Measurements from ENCODE around the gene COQ8A. TPM values are rescaled to one million over a fixed set of nuclear protein-coding genes. Genes with fewer than 3 reads are reported as not detected.

COQ8A gene
- total RNA-seq, 4 donors from 2014 or later, result 73.1 to 118 (median 80.9) TPM

DNA sequence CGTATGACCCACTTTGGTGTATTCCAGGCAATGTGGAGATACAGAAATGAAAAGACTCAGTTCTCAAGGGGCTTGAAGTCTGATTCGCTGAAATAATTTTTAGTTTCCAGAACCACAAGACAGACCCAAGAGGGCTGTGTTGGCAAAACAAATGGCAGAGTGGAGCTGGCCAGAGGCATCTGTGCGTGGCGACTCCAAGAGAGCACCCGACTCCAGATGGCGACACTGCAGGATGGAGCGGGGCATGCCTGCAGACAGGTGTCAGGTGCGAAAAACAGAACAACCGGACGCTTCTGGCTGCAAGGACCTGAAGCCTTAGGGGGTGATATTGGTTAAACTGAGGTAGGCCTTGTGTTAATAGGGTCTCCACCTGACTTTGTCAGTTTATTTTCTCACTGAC is 31.7 kb upstream of the COQ8A start:
- DNase-seq (ENCODE audit: extremely low spot score), result no peak
- Histone ChIP-seq H3K4me3 (no peak overlapping the region), H3K4me1 (peaks cover 8 to 34% (median 25%) of the 10 kb centered on the region in 4 donors), H3K9me3 (no peaks in the 10 kb centered on the region), H3K27ac (replicated peaks in 1 of 4) (peak overlapping the region in 2 of 4 donors; percentile 11 to 42), H3K27me3 (no peaks in the 10 kb centered on the region), H3K36me3 (peaks cover 0 to 22% (median 8%) of the 10 kb centered on the region in 4 donors)
- intact Hi-C loops (cut with DNase I), result no loop called here
- TF ChIP-seq, protein P1, sequence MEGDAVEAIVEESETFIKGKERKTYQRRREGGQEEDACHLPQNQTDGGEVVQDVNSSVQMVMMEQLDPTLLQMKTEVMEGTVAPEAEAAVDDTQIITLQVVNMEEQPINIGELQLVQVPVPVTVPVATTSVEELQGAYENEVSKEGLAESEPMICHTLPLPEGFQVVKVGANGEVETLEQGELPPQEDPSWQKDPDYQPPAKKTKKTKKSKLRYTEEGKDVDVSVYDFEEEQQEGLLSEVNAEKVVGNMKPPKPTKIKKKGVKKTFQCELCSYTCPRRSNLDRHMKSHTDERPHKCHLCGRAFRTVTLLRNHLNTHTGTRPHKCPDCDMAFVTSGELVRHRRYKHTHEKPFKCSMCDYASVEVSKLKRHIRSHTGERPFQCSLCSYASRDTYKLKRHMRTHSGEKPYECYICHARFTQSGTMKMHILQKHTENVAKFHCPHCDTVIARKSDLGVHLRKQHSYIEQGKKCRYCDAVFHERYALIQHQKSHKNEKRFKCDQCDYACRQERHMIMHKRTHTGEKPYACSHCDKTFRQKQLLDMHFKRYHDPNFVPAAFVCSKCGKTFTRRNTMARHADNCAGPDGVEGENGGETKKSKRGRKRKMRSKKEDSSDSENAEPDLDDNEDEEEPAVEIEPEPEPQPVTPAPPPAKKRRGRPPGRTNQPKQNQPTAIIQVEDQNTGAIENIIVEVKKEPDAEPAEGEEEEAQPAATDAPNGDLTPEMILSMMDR (IDR thresholded peaks at IDR 0.05), result no peak
- TF ChIP-seq POLR2A (IDR thresholded peaks at IDR 0.05; ENCODE audit: low read depth) (no peak), EP300 (IDR thresholded peaks at IDR 0.05) (no peak), POLR2AphosphoS5 (IDR thresholded peaks at IDR 0.05) (no peak)
- 97% methylated on average over 10 of the region's 10 CpGs for WGBS

DNA sequence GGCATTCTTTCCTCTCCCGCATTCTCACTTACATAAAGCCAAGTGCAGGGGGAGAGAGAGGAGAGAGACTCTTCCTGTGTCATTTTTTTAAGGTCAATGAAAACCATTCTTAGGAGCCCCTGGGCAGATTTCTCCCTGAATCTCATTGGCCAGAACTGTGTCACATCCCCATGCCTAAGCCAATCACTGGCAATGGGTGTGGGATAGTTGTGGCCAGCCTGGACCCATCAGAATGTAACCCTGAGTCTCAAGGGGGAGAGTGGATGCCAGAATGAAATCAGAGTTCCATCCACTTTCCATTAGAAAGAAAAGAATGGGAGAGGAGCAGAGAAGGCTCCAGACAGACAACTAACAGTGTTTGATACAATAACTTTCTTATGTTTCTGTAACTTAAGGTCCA is 31.2 kb upstream of the COQ8A start:
- no peak for DNase-seq (ENCODE audit: extremely low spot score)
- no peak overlapping the region for H3K4me3 ChIP-seq
- H3K4me1 ChIP-seq, result peaks cover 8 to 29% (median 20%) of the 10 kb centered on the region in 4 donors
- no peak for TF ChIP-seq EP300 (IDR thresholded peaks at IDR 0.05)
- no peak for TF ChIP-seq POLR2A (IDR thresholded peaks at IDR 0.05; ENCODE audit: low read depth)
- TF ChIP-seq, protein P1 (IDR thresholded peaks at IDR 0.05), result no peak
- no peak for TF ChIP-seq POLR2AphosphoS5 (IDR thresholded peaks at IDR 0.05)
- intact Hi-C loops (cut with DNase I), result no loop called here
- peak overlapping the region in 3 of 4 donors; percentile 11 to 42 (median 36) for H3K27ac ChIP-seq (replicated peaks in 1 of 4)
- WGBS, result 90% methylated on average over 1 of the region's 1 CpG
- peaks cover 0 to 24% (median 8%) of the 10 kb centered on the region in 4 donors for H3K36me3 ChIP-seq
- no peaks in the 10 kb centered on the region for H3K9me3 ChIP-seq
- H3K27me3 ChIP-seq, result no peaks in the 10 kb centered on the region

DNA sequence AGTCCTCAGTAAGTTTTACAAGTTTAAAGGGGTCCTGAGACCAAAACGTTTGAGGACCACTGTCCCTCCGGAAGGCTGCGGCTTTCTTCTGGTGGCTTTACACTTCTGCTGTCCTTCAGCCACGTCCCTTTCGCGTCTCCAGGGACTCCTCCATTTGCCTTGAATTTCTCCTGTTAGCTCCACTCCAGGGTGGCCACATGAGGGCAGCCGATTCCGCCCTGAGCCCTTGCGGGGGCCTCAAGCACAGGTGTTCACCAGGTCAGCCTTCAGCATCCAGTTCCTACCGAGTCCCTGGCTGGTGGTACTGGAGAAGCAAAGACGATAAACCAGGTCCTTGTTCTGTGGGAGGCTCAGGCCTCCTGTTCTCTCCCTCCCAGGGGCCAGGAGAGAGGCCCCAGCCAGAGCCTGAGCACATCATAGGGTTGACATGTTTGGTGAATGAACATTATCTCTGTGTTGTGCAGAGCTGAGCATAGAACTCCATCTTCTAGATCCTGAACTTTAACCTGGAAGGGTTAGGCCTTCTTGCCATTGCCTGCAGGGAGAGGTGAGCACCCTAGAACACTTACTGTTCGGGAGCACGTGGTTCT is 27.4 kb upstream of the COQ8A start:
- Histone ChIP-seq H3K9me3 (no peaks in the 10 kb centered on the region), H3K27me3 (no peaks in the 10 kb centered on the region), H3K4me1 (peaks cover 0 to 22% (median 13%) of the 10 kb centered on the region in 4 donors), H3K27ac (replicated peaks in 1 of 4) (peak overlapping the region in 1 of 4 donors; percentile 9), H3K4me3 (no peak overlapping the region), H3K36me3 (peaks cover 0 to 28% (median 8%) of the 10 kb centered on the region in 4 donors)
- intact Hi-C loops (cut with DNase I), result no loop called here
- 40% methylated on average over 12 of the region's 13 CpGs for WGBS
- TF ChIP-seq, protein P1 (IDR thresholded peaks at IDR 0.05), result peak; percentile 64 to 82 (median 68)
- TF ChIP-seq EP300 (IDR thresholded peaks at IDR 0.05) (no peak), POLR2A (IDR thresholded peaks at IDR 0.05; ENCODE audit: low read depth) (no peak), POLR2AphosphoS5 (IDR thresholded peaks at IDR 0.05) (peak in 1 of 2 donors; percentile 35)
- DNase-seq (ENCODE audit: extremely low spot score), result no peak

DNA sequence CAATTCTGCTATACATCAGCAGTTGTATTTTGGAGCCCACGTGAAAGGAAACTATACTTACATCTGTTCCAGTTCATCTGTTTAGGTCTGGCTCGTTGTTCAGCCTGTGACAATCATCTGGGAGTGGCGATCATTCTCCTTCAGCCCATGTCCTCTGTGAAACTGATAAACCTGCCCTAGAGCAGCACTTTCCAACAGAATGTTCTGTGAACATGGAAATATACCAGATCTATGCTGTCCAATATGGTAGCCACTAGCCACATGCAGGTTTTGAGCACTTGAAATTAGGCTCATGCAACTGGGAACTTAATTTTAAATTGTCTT is 24.5 kb upstream of the COQ8A start:
- Histone ChIP-seq H3K4me1 (peaks cover 0 to 16% (median 4%) of the 10 kb centered on the region in 4 donors), H3K4me3 (no peak overlapping the region), H3K36me3 (peaks cover 6 to 29% (median 11%) of the 10 kb centered on the region in 4 donors), H3K27me3 (no peaks in the 10 kb centered on the region), H3K27ac (replicated peaks in 1 of 4) (no peak overlapping the region), H3K9me3 (no peaks in the 10 kb centered on the region)
- WGBS, result 82% methylated on average over 3 of the region's 3 CpGs
- no peak for DNase-seq (ENCODE audit: extremely low spot score)
- intact Hi-C loops (cut with DNase I), result no loop called here
- TF ChIP-seq, protein P1 (IDR thresholded peaks at IDR 0.05), result no peak
- no peak for TF ChIP-seq EP300 (IDR thresholded peaks at IDR 0.05)
- no peak for TF ChIP-seq POLR2A (IDR thresholded peaks at IDR 0.05; ENCODE audit: low read depth)
- TF ChIP-seq POLR2AphosphoS5 (IDR thresholded peaks at IDR 0.05), result no peak

DNA sequence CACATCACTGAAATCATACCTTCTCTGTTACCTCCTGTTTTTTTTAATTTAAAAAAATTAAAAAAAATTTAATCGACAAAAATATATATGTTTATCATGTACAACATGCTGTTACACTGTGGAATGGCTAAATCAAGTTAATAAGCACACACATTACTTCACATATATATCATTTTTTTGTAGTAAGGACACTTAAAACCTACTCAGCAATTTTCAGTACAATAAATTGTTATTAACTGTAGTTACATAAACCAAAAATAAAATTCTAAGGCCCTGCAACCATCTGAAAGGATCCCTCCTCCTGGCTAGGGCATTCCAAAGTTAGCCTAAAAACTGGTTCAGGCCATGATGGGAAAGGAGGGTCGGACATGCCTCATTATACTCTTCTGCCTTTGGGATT is 23.6 kb upstream of the COQ8A start:
- no peak overlapping the region for H3K4me3 ChIP-seq
- no peak overlapping the region for H3K27ac ChIP-seq (replicated peaks in 1 of 4)
- no peaks in the 10 kb centered on the region for H3K9me3 ChIP-seq
- peaks cover 0 to 7% (median 3%) of the 10 kb centered on the region in 4 donors for H3K4me1 ChIP-seq
- TF ChIP-seq, protein P1 (IDR thresholded peaks at IDR 0.05), result no peak
- TF ChIP-seq POLR2AphosphoS5 (IDR thresholded peaks at IDR 0.05) (no peak), EP300 (IDR thresholded peaks at IDR 0.05) (no peak), POLR2A (IDR thresholded peaks at IDR 0.05; ENCODE audit: low read depth) (no peak)
- no peak for DNase-seq (ENCODE audit: extremely low spot score)
- H3K36me3 ChIP-seq, result peaks cover 6 to 31% (median 8%) of the 10 kb centered on the region in 4 donors
- intact Hi-C loops (cut with DNase I), result no loop called here
- WGBS, result 99% methylated on average over 2 of the region's 2 CpGs
- H3K27me3 ChIP-seq, result no peaks in the 10 kb centered on the region

Measured in esophagus muscularis mucosa (tissue), 4 donors.